ENCODE measurements around the gene COG8. TPM values are rescaled to one million over a fixed set of nuclear protein-coding genes. Genes with fewer than 3 reads are reported as not detected.

The COG8 gene
- total RNA-seq, 1 donor from 2014 or later, result 39.4 TPM

DNA sequence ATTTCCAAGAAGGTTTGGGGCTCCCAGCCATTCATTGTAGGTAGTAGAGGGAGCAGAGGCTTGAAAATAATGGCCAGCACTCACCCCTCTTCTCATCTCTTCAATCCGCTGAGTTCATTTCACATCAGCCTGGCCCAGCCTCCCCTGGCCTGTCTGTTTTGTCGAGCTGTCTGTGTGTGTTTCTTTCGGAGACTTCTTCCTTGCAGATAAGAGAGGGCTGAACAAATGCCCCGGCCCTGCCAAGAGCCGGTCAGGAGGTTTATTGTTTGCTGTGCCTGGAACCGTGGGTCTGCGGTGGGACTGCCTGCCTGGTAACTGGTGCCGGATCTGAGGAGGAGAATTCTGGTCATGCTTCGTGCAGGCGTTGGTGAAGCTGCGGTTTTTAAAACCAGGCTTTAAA, 24.8 kb downstream of the COG8 start:
- no peak for DNase-seq (ENCODE audit: low read depth)
- H3K4me3 ChIP-seq (ENCODE audit: low read depth, low read length), result no peak overlapping the region
- TF ChIP-seq, protein P1, sequence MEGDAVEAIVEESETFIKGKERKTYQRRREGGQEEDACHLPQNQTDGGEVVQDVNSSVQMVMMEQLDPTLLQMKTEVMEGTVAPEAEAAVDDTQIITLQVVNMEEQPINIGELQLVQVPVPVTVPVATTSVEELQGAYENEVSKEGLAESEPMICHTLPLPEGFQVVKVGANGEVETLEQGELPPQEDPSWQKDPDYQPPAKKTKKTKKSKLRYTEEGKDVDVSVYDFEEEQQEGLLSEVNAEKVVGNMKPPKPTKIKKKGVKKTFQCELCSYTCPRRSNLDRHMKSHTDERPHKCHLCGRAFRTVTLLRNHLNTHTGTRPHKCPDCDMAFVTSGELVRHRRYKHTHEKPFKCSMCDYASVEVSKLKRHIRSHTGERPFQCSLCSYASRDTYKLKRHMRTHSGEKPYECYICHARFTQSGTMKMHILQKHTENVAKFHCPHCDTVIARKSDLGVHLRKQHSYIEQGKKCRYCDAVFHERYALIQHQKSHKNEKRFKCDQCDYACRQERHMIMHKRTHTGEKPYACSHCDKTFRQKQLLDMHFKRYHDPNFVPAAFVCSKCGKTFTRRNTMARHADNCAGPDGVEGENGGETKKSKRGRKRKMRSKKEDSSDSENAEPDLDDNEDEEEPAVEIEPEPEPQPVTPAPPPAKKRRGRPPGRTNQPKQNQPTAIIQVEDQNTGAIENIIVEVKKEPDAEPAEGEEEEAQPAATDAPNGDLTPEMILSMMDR (conservative IDR thresholded peaks at IDR 0.05; ENCODE audit: low read depth, low read length), result no peak

DNA sequence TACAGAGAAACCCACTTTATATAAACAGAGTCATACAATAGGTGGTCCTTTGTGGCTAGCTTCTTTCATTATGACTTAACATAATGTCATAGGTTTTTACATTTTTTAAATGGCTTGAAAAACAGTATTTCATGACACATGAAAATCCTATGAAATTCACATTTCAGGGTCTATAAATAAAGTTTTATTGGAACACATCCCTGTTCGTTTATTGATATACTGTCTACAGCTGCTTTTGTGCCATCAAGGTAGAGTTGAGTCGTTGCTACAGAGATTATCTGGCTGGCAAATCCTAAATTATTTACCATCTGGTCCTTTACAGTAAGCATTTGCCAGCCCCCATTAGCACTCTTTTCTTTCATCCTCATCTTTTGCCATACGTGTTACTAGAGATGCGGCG, 25.9 kb downstream of the COG8 start:
- TF ChIP-seq, protein P1 (conservative IDR thresholded peaks at IDR 0.05; ENCODE audit: low read depth, low read length), result no peak
- DNase-seq (ENCODE audit: low read depth), result no peak
- no peak overlapping the region for H3K4me3 ChIP-seq (ENCODE audit: low read depth, low read length)

DNA sequence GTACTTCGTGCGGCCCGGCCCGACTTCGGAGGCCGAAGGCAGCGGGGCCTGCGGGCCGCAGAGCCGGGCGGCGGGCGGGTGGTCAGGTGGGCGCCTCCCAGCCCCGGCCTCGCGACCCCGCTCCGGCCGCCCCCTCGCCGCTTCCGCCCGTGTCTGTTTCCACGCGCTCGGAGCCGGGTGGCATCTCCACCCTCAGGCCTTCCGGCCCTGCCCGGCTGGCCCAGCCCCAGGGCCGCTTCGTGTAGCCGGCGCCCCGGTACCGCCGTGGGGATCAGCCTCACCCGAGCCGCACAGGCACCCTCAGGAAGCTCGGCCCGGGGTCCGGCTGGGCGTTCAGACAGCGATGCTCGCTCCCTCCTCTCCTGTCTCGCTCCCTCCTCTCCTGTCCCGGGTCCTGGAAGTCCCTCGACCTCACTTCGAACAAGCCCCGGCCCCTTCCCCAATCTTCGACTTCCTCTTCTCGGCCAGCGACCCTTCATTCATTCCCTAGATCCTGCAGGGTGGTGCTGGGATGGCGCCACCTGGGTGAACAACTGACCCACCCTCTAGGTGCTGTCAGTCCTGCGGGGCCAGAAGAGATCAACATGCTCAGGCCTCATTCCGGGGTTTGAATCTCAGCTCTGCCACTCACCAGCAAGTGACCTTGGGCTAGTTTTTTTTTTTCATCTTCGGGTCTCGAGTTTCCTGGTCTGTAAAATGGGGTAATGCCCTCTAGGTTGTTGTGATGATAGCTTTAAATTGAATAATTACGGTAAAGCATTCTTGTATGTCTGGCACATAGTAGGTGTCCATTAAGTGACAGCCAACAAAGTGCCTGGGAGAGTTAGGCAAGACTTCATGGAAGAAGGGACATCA, 27.6 kb downstream of the COG8 start:
- no peak for DNase-seq (ENCODE audit: low read depth)
- TF ChIP-seq, protein P1 (conservative IDR thresholded peaks at IDR 0.05; ENCODE audit: low read depth, low read length), result no peak
- H3K4me3 ChIP-seq (ENCODE audit: low read depth, low read length), result peak overlapping the region; percentile 96

DNA sequence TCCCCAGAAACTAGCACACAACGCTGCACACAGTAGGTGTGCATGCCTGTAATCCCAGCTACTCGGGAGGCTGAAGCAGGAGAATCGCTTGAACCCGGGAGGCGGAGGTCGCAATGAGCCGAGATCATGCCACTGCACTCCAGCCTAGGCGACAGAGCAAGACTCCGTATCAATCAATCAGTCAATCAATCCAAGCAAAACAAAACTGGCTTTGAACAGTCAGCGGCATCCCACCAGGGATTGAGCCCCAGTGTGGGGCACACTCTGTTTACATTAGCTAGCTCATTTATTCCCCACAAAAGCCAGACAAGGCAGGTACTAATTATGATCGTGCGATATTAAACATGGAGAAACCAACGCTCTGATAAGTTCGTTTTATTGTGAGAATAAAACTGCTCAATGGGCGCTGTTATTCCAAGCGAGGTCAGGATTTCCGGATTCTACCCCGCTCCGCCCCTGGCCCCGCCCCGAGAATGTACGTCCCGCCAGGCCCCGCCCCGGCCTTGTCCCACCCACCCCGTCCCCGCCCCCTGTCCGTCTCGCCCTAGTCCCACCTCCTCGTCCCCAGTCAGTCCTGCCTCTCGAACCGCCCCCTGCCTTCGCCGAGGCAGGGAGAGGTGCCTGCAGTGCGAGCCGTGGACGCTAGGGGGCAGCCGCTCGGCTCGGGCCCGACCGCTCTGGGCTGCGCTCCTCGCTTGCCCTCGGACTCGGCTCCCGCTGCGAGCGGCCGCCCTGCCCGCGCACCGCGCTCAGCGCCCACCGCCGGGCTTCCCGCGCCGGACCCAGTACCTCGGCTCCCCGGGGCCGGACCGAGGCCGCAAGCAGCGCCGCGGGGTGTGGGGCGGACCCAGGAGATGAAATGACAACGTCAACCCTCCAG, 28.5 kb downstream of the COG8 start, which contains the start of gene VPS4A:
VPS4A (plus strand) TSS at position 698 of the 880 bp plus-strand sequence; CDS start at position 860, 162 bp downstream.
- TF ChIP-seq, protein P1 (conservative IDR thresholded peaks at IDR 0.05; ENCODE audit: low read depth, low read length), result peak; percentile 71

DNA sequence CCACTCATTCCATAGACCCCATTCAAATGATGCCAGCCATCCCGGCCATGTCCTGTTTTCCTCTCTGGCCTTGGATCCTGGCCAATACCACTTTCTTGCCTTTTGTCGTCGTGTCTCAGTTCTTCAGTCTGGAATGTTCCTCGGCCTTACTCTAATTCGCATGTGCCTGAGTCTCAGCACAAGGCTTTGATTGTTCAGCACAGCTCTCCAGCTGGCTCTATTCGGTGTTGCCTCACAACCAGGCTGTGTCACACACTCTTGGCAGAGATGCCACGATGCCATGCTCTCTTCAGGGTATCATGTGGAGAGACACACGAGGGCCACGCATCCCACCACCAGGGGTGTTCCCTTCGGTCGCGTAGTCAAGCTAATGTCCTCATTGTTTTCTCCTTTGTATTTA, 30.0 kb downstream of the COG8 start:
- TF ChIP-seq, protein P1 (conservative IDR thresholded peaks at IDR 0.05; ENCODE audit: low read depth, low read length), result no peak
- no peak for DNase-seq (ENCODE audit: low read depth)

More for the DNA sequence above, 28.5 kb downstream of the COG8 start, which contains the start of gene VPS4A:
- no peak for DNase-seq (ENCODE audit: low read depth)
- peak within 1 kb of the TSS; percentile 96 for H3K4me3 ChIP-seq (ENCODE audit: low read depth, low read length)

DNA sequence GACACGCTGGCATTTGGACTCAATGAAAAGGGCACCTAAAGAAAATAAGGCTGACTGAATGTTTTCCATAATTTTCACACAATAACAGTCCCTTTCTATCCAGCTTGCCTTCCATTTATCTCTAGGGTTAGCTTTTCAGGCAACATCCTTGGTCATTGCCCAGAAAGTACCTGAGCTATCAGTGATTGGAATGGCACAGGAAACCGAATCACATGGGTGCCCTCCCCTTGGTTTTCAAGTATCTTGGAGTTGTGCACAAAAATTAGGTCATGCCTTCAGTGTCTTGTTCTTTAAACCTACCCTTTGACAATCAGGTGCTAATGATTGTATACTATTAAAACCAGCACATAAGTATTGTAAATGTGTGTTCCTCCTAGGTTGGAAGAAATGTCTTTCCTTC, 31.5 kb downstream of the COG8 start:
- no peak for DNase-seq (ENCODE audit: low read depth)
- no peak overlapping the region for H3K4me3 ChIP-seq (ENCODE audit: low read depth, low read length)
- TF ChIP-seq, protein P1 (conservative IDR thresholded peaks at IDR 0.05; ENCODE audit: low read depth, low read length), result no peak

More for the DNA sequence above, 30.0 kb downstream of the COG8 start:
- H3K4me3 ChIP-seq (ENCODE audit: low read depth, low read length), result no peak overlapping the region

All from epithelial cell of proximal tubule (primary cell).